ENCODE measurements around the gene ANKRD13B.
A peak's percentile ranks its signal among the peaks of the same experiment; 100 is the strongest.

Gene ANKRD13B

GRCh38 chr17:29583324-29584248 lies 9.3 kb upstream of the ANKRD13B start:
- no peak for DNase-seq

DNA sequence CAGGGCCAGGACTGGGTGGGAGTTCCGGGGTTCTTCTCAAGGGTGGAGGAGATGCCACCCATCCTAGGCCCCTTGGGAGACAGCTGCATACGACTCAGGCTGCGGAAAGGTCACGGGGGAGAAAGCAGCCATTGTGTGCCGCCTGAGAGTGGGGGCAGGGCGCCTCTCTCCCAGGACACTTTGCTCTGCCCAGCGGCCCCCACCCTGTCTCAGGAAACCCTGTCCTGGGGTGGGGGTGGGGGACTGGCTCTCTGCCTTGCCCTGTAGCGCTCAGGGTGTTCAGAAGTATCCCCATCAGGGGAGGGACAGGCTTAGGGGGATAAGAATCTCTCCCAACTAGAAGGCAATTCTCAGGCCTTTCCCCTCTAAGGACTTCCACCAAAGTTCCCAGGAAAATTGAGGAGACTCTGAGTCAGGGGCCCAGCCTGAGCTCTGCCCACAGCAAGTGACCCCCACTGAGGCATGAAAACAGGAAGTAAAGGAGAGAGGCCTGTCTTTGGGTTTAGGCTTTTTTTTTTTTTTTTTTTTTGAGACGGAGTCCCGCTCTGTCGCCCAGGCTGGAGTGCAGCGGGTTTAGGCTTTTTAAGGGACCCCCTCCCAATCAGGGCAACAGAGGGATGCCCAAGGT lies 8.4 kb upstream of the ANKRD13B start:
- DNase-seq, result no peak

GRCh38 chr17:29585080-29585751 lies 7.7 kb upstream of the ANKRD13B start:
- DNase-seq, result no peak

- DNase-seq, result no peak
These were observed 6.1 kb upstream of the ANKRD13B start for GRCh38 chr17:29586676-29587469.

GRCh38 chr17:29587591-29587990 lies 5.3 kb upstream of the ANKRD13B start:
- peak; percentile 1 for DNase-seq

DNA sequence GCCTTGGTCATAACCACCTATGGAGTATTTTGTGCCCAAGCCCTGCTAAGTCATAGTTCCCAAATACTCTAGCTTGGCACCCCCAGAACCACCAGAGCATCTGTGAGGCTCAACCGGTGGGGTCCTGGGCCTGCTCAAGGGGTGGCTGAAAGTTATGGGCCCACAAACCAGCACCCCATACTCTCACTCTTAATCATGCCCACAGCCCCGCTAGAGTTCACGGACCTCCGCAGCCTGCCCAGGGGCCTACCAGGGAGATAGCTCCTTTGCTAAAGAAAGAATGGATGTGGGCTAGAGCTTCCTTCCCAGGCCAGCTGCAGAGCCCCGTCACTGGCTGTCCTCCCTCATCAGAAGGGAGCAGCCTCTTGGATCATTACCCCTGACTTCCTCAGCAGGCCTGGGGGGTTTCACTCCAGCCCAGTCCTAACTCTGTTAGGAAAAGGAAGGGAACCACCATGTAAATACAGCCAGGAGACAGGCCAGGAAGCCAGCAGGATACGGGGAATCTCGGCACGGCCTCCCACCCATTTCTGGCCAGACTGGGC lies 4.8 kb upstream of the ANKRD13B start:
- DNase-seq, result no peak

GRCh38 chr17:29588562-29589411 lies 4.1 kb upstream of the ANKRD13B start:
- DNase-seq, result peak; percentile 17

GRCh38 chr17:29589524-29590410 lies 3.2 kb upstream of the ANKRD13B start, which contains the start of gene GIT1:
GIT1 (minus strand) TSS chr17:29589648; CDS start chr17:29589378, 270 bp downstream.
- peak; percentile 83 for DNase-seq

DNA sequence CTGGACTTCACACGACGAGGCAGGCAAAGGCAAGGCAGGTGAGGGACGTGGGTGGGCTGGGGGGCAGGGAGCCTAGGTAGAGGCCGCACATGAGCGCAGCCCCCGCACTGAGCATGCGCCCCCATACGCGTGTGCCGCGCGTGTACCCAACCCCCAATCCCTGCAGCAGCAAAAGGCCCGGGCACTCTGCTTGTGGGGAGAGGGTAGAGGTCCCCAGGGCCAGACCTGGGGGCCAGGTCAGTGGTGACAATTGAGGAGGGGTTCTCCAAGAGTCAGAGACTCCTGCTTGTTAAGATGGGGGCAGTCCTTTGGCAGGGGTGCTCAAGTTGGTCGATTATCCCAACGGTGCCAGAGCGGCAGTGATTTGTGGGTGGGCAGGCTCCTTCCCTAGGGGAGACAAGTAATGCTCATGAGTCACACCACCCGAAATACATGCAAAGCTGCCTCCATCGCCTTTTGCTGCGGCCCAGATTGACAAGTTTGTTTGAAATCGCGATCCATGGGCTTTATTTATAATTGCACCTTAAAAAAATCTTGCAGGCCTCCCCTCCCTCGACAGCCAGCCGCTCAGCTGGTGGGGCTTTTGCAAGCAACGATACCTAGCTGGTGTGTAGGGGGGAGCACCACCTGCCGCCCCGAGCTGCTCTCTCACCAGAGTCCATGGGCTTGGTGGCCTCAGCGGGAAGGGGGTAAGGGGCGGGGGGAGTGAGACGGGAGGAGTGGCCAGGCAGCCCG lies 2.4 kb upstream of the ANKRD13B start:
- DNase-seq, result peak; percentile 75

DNA sequence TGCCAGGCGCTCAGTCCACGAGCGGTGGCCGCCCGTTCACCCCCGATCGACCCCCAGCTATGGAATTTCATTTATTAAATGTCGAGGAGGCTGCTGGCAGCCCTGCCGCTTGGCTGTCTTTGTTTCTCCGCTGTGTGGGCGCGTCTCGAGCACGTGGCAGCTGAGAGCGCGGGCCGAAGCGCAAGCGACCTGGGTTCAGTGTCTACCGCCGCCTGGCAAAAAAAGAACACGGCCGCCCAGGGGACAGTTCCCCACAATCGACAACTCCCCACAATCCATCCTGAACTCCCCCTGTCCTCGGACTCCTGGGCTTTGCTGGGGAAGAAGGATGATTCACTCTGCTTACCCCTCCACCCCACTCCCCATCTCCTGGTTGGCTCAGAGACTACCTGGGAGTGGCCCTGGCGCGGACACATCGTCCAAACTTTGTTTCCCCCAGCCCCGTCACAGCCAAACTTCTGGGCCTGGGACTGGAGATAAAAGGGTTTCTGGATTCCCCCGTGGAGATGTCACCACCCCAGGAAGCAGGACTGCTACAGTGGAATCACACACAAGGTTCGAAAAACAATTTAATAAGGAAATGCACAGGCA lies 1.7 kb upstream of the ANKRD13B start:
- peak; percentile 87 for DNase-seq

DNA sequence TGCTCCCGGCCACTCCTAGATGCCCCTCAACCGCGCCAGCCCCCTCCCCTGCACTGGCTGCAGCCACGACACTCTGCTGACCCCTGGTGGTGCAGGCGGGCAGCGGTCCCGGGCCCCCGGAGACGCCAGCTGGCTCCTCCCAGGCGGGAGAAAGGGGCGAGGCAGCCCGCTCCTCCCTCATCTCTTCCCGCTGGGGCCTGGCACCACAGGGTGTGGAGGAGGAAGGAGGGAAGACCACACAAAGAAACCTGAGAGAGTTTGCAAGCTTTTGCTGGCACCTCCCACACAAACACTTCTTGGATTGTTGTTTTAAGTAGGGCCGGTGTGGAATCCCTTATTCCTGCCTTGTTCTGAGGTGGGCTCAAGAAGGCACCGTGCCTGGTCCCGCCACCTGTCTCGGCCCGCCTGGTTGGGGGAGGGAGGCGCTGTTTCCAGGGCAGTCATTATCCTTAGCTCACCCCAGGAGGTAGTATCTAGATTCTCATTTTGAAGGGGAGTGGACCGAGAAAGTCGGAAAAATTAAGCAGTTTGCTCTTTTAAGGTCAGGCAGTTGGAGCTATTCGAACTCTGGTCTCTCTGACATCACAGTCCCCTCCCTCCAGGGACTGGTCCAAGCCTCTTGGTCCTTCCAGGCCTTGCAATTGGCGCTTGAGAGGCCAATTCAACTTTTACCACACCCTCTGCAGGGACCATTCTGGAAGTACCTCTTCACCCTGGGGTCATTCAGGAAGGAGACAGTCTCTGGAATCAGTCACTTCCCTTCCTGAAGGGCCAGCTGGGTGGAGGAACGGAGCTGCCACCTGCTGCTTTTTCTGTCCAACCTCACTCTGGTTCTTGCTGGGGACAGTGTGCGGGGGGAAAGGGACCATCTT lies 959 bp upstream of the ANKRD13B start:
- peak; percentile 94 for DNase-seq

GRCh38 chr17:29593591-29594518 lies 923 bp downstream of the ANKRD13B start:
- DNase-seq, result no peak

GRCh38 chr17:29594519-29595090 lies 1.7 kb downstream of the ANKRD13B start:
- no peak for DNase-seq

DNA sequence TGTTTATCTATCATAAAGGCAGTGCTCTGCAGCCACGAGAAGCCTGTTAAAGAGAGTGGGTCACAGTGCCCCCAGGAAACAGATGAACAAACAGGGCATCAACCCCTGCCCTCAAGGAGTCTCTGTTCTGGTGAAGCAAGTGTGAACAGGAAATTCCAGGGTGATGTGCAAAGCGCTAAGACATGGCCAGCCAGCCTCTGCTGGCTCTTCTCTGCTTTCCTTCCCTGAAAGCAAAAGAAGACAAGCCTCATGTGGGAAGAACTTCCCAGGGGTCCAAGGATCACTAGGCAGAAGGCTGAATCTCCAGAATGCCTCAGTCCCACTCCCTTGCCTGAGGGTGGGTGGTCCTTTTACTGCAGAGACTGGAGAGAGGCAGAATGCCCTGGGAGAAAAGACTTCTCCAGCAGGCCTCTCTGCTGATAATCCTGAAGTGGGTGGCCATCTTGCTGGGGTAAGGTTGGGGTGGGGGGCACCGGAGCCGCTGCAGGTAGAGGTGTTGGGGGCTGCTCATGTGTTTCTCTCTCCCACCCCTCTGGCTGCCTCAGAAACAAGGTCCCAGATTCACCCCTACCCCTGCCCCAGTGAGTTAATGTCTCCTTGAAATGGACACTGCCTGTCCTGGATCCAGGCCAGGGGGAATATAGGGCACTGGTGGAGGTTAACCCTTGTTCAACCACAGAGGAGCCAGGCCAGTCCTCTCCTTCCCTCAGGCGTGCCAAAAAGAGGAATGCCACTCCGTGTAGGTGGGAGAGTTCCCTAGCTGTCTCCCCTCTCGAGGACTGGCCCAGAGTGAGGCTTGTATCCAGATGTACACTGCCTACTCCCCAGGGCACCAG lies 2.4 kb downstream of the ANKRD13B start:
- DNase-seq, result no peak

DNA sequence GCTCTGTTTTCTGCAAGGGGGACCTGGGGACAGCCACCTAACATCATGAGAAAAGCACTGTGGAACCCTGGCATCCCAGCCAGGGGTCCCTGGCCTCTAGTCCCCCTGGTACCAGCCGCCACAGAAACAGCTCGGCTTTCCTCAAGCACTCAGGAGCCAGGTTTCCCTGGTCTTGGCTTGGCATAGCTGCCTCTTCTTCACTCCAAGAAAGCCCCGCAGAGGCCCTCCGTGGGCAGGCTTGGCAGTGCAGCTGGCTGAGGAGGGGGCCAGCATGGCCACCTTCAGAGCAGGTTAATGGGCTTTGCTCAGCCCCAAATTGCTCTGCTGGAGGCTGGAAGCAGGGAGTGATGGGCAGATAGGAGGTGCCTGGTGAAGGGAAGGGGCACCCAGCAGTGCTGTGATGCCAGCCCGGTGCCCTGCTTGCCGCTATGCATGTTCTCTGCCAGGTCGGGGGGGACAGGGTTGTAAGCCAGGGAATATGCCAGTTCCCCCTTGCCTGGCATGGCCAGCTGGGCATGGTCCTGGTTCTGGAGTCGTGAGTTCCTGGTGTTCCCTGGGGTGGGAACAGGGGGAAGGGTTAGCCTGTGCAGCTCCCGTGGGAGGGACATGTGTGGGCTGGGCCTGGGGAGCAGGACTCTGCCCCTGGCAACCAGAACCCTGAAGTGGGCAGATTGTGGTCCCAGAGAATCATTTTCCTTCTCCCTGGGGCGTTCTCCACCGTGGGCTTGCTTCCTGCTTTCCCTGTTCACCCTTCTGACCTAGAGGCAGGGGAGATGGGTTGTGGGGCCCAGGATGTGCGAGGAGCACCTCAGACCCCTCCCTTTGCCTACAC lies 3.2 kb downstream of the ANKRD13B start:
- DNase-seq, result no peak

Data from NCI-H226 (cell line).